ENCODE measurements around the gene CALHM3.
"Not testable (repeated sequence)": the region's sequence is repeated elsewhere in the genome, so short reads cannot be mapped to it uniquely, and the experiment has no call there.

CALHM3 gene

DNA sequence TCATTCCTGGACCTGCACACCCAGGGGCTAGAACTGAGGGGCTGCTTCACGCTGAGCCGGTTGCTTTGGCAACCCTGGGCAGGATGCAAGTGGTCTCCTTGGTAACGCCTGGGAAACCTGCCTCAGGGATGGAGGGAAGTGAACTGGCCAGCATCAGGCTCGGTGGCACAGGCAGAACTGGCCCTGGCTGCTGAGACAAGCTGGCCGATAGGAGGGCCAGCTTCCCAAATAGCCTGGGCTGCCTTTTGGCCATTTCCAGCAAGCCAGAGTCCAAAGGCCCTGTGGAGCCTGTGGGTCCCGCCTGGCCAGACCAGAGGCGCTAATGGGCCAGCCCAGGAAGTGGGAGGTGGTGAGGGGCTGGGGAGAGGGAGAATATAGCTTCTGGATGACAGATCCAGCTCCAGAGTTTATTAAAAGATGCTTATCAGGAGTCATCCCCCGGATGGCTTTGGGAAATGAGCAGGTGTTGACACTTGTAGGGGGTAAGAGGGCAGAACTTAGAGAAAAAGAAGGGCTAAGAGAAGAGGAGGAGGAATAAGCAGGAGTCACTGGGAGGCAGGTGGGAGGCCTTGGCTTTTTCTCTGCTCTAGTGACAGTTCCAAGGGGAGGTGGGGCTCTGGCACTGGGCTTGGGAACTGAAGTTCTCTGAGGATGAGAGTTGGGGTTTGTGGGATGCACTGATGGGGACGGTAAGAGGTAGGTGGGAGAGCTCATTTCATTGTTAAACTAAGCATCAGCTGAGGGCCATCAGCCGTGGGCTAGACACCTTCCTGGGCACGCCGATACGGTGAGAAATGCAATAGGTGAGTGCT, 24.0 kb upstream of the CALHM3 start:
- no peak for DNase-seq (ENCODE audit: low read depth, low spot score)

- no peak for DNase-seq (ENCODE audit: low read depth, low spot score)
Observed at GRCh38 chr10:103501186-103501585, 22.1 kb upstream of the CALHM3 start.

DNA sequence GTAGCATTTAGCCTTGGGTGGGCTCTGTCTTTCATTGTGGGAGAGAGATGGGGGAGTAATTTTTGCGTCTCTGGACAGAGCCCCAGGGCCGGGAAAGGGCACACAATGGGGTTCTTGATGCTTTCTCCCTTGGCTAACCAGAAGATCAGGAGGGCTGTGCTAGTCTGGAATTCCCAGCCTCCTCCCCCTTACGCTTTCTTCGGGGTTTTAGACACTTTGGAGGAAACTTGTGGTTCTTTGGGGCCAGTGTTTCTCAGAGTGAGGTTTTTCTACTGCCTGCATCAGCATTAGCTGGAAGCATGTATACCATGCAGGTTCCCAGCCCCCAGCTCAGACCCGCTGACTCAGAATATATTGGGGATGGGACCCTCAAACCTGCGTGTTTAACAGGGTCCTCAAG, 21.4 kb upstream of the CALHM3 start:
- no peak for DNase-seq (ENCODE audit: low read depth, low spot score)

- DNase-seq (ENCODE audit: low read depth, low spot score): no peak
Observed at GRCh38 chr10:103499881-103500280, 20.8 kb upstream of the CALHM3 start.

- DNase-seq (ENCODE audit: low read depth, low spot score): no peak
Observed at GRCh38 chr10:103498936-103499638, 20.0 kb upstream of the CALHM3 start.

GRCh38 chr10:103497161-103497915, 18.3 kb upstream of the CALHM3 start:
- DNase-seq (ENCODE audit: low read depth, low spot score): no peak

DNA sequence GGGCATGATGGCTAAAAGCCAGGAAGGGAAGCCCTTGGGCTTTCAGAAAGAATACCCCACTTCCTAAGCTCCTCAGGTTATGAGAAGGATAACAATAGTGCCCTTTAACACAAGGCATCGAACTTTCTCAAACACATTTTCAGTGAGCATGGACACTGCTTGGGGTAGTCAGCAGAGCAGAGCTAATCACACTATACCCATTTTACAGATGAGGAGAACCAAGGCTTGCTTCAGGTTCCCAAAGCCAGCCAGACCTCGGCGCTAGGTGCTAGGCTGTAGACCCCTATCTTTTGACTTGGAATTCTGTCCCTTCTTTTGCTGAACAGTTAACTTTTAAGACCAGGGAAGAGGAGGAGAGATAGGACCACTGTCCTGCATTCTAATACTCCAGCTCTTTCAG, 16.3 kb upstream of the CALHM3 start:
- DNase-seq (ENCODE audit: low read depth, low spot score): no peak

DNA sequence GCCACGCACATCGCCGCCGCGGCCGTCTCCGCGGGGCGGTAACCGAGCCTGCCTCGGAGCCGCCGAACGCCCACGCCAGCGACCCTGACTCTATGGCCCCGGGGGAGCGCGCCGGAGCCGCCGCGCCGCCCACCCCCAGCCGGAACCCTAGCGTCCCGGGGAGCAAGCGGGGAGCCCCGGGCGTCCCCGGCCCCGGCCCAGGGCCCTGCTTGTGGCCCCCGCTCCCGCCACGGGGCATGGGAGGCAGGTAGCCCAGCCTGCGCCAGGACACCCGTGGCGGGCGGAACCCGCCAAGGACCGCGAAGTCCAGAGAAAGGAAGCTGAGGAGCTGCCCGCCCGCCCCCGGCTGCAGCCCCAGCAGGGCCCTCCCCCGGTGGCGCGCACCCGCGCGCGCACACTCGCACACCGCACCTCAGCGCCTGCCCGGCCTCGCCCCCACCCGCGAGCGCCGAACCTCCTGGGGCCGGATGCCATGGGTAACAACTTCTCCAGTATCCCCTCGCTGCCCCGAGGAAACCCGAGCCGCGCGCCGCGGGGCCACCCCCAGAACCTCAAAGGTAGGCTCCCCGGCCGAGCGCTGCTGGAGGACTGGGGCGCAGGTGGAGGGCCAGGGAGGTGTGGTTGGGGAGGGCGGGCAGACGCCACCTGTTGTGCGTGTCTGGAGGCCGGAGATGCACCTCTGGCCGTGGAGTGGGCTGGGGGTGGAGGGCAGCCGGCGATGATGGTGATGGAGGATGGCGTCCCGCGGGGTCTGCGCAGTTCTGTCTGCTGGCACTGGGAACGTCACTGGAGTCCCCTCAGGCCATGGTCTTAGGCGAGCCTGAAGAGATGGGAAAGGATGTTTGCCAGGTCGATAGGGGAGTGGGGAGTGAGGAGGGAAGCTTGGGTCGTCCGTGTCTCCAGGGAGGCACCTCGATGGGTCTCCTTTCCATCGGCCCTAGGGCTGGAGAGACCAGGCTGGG, 15.2 kb upstream of the CALHM3 start:
- no peak for DNase-seq (ENCODE audit: low read depth, low spot score)

GRCh38 chr10:103493362-103493915, 14.4 kb upstream of the CALHM3 start, which contains the start of gene NEURL1:
TSS of gene NEURL1 (plus strand) at chr10:103493705. CDS start at chr10:103494388, 683 bp downstream.
- DNase-seq (ENCODE audit: low read depth, low spot score): no peak

DNA sequence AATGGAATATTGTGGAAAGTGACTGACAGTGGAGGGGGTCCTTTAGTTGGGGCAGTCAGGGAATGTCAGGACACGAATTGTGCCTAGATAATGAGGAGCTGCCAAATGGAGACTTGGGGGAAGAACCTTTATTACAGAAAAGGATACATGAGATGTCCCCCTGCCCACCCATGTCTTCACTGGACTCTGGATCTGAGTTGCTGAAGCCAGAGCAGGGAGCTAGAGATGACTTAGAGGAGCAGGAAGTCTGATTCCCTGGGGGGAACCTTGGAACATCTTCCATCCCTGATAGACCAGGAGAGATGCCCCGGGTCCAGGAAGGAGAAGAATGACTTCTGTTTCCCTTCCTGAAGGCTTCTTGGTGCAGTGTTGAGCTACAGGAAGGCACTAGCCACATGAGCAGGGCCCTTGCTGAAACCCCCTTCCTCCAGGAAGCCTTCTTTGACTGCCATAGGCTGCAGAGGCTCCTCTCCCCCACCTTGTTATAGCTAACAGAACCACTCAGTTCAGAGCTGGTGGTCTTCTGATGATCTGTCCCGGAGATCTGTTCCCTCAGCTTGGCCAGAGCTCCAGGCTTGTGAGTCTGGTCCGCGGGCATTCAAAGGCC, 13.7 kb upstream of the CALHM3 start:
- DNase-seq (ENCODE audit: low read depth, low spot score): no peak

DNA sequence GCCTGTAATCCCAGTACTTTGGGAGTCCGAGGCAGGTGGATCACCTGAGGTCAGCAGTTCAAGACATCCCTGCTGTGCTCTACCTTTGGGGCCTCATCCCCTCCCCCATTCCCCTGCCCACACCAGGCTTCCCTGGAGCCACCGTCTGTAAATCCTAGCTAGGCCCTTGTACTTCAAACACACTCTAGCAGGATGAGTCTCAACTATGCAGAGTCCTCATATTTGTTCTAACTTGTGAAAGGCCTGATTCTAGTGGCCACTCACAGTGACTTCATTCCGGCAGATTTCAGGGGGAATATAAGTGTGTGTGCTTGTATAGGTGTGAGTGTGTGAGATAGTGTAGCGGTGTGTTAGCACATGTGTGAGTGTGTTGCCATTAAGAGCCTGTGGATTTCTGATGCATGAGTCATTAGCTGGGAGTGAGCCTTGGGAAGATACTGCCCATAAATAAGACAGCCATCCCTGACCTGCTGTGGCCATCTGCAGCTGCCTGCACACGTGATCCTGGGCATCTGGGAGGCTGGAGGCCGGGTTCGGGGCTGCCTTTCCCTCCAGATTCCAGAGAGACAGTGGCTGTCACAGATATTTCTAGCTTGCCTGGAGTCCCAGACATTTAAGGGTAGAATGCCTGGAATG, 12.8 kb upstream of the CALHM3 start:
- peak; percentile 68 for DNase-seq (ENCODE audit: low read depth, low spot score)

DNA sequence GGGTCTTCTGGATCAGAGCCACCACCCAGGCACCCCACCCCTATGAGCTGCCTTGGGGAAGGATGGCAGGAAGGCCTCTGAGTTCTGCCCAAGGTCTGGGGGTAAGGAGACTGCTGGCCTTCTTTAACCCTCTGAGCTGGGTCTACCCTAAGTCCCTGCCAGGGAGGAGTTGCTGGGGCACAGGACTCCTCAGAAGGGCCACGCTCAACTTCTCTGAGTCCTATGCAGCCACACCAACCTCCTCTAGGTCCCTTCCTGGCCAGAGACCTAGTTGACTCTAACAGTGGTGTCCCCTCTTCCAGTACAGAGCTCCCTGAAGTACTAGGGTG, 11.9 kb upstream of the CALHM3 start:
- no peak for DNase-seq (ENCODE audit: low read depth, low spot score)

- no peak for DNase-seq (ENCODE audit: low read depth, low spot score)
Observed at GRCh38 chr10:103487410-103487708, 8.3 kb upstream of the CALHM3 start.

- DNase-seq (ENCODE audit: low read depth, low spot score): not testable (repeated sequence)
Observed at GRCh38 chr10:103486635-103487409, 7.8 kb upstream of the CALHM3 start.

DNA sequence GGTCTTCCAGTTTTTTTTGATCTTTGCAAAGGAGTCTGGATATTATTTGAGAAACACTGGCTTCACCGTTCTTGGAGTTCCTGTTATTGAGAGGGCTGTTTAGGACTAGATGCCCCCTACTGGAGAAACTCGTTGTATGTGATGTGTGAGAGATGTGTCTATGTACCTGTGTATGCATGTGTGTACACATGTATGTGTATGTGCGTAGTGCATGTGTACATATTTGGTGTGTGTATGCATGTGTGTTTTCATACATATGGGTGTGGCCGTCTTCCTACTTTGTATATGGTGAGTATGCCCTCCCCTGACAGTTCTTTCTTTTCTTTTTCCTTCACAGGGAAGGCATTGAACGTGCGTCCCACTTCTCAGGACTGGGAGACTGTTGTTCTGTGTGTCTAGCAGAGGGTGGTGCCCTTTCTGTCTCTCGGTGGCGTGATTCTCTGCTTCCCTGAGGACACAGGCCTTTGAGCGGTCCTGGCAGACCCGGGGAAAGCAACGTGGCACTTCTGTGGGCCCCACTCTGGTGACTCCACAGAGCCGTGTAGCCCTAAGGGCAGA, 3.0 kb upstream of the CALHM3 start:
- no peak for DNase-seq (ENCODE audit: low read depth, low spot score)

GRCh38 chr10:103480521-103480920, 1.5 kb upstream of the CALHM3 start:
- no peak for DNase-seq (ENCODE audit: low read depth, low spot score)

- DNase-seq (ENCODE audit: low read depth, low spot score): no peak
Observed at GRCh38 chr10:103478671-103479070, 369 bp downstream of the CALHM3 start.

DNA sequence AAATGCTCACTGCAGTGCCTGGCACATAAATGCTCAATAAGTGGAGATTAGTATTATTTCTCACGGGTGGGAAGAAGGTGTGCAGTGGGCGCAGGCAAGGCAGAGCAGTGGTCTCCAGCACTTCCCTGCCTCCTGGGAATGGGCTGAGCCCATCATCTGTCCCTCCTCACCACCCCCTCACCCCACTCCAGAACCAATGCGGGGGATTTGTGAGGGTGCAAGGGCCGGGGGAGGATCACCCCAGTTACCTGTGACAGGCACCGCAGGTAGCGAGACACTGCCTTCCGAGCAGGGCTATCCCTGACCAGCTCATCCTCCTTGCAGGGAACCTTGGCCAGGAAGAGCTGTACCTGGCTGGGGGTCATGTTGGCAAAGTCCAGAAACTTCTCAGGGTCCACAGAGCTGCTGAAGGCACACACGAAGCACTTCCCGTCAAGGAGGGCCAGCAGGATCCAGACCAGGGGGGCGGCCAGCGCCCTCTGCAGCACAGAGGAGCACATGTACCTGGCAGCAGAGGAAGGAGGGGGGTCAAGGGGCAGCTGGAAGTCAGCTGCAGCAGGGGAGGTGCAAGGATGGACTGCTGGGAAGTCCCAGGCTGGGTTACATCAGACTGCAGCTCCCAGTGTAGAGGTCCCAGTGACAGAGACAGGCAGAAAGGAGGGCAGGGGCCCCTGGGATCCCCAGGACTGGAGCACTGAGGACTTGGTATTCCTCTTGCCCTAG, 2.8 kb downstream of the CALHM3 start:
- DNase-seq (ENCODE audit: low read depth, low spot score): no peak
